ENCODE results near the gene GMFB.
"Not testable (repeated sequence)": the region's sequence is repeated elsewhere in the genome, so short reads cannot be mapped to it uniquely, and the experiment has no call there.

DNA sequence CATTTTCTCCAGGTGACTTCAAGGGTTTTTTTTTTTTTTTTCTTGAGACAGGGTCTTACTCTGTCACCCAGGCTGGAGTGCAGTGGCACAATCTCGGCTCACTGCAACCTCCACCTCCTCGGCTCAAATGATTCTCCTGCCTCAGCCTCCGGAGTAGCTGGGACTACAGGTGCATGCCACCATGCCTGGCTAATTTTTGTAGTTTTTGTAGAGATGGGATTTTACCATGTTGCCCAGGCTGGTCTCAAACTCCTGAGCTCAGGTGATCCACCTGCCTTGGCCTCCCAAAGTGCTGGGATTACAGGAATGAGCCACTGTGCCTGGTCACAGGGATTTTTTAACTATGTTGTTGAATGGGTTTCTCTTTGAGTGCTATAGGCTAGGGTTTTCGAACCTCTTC lies 50.8 kb downstream of the GMFB start:
- TF ChIP-seq, protein P1, sequence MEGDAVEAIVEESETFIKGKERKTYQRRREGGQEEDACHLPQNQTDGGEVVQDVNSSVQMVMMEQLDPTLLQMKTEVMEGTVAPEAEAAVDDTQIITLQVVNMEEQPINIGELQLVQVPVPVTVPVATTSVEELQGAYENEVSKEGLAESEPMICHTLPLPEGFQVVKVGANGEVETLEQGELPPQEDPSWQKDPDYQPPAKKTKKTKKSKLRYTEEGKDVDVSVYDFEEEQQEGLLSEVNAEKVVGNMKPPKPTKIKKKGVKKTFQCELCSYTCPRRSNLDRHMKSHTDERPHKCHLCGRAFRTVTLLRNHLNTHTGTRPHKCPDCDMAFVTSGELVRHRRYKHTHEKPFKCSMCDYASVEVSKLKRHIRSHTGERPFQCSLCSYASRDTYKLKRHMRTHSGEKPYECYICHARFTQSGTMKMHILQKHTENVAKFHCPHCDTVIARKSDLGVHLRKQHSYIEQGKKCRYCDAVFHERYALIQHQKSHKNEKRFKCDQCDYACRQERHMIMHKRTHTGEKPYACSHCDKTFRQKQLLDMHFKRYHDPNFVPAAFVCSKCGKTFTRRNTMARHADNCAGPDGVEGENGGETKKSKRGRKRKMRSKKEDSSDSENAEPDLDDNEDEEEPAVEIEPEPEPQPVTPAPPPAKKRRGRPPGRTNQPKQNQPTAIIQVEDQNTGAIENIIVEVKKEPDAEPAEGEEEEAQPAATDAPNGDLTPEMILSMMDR (IDR thresholded peaks at IDR 0.05; ENCODE audit: extremely low read depth in 1 of 2, insufficient read depth in 1 of 2, low read depth in 1 of 2, low read length in 2 of 2) = not testable (repeated sequence)
- TF ChIP-seq POLR2AphosphoS5 (IDR thresholded peaks at IDR 0.05; ENCODE audit: insufficient read depth, low read depth, low read length); MYC (IDR thresholded peaks at IDR 0.05; ENCODE audit: low read depth, low read length); POLR2A (IDR thresholded peaks at IDR 0.05; ENCODE audit: low read depth, low read length); EZH2 (IDR thresholded peaks at IDR 0.05; ENCODE audit: borderline replicate concordance, low read depth, low read length, severe bottlenecking); FOS (IDR thresholded peaks at IDR 0.05; ENCODE audit: borderline replicate concordance, insufficient read depth, low read length); GATA2 (IDR thresholded peaks at IDR 0.05; ENCODE audit: insufficient read depth, insufficient read length, low read depth, low read length); JUN (IDR thresholded peaks at IDR 0.05; ENCODE audit: borderline replicate concordance, insufficient read depth, insufficient read length, low read depth): not testable (repeated sequence)
- TF ChIP-seq, protein P2, sequence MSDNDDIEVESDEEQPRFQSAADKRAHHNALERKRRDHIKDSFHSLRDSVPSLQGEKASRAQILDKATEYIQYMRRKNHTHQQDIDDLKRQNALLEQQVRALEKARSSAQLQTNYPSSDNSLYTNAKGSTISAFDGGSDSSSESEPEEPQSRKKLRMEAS (IDR thresholded peaks at IDR 0.05; ENCODE audit: insufficient read depth, insufficient read length) = not testable (repeated sequence)
